ENCODE data around the gene TNNC1.

TNNC1 gene

DNA sequence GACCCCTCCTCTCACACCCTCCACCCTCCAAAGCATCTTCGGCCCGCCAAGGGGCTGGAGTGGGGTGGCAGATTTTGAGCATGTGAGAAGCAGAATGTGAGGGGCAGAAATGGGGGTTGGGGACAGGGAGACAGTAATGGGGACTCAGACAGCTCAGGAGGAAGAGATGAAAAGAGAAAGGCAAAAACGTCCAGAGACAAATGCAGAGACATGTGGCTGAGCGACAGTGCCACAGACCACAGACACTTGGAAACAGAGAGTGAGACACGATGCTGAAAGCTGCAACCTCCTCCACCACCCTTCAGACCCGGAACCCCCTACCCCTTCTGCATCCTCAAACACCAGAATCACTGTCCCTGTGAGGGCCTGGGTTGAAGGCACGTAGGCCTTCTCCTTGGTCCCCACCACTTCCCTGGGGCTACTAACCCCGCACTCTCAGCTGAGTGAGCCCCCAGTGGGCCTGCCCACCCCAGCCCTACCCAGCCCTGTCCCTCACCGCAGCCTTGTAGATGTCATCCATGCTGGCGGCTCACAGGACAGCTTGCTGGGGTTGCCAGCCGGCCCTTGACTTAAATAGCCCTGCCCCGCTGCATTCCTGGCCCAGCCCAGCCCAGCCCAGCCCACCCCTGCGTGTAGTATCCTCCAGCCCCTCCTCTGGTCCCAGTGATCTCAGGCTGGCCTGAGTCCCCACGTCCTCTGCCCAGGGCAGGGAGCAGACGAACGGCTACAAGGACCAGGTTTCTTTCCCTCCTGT, at the start of gene TNNC1:
Gene TNNC1, minus strand, starts transcription at position 546 of the 754 bp plus-strand sequence. Its CDS starts 26 bp downstream, at position 520.
- no peak for DNase-seq

DNA sequence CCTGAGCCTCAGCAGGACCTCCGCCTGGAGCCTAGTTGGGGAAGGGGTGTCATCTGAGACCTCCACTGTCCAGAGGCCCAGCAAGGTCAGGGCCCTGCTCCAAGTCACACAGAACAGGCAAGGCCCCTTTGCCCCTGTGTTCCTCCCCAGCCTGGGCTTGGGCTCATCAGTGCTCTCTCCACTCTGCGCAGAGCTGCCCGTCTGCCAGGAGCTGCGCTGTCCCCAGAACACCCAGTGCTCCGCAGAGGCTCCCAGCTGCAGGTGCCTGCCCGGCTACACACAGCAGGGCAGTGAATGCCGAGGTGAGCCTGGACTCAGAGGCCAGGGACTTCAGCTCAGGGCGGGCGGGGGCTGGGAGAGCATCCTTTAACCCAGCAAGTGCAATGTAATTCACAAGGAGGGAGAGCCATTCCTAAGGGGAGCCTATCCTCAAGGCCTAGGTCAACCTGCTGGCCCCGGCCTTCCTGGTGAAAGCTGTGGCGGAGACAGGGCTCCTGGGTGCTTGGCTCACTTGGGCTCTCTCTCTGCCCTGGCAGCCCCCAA, 49.0 kb upstream of the TNNC1 start:
- no peak for DNase-seq

DNA sequence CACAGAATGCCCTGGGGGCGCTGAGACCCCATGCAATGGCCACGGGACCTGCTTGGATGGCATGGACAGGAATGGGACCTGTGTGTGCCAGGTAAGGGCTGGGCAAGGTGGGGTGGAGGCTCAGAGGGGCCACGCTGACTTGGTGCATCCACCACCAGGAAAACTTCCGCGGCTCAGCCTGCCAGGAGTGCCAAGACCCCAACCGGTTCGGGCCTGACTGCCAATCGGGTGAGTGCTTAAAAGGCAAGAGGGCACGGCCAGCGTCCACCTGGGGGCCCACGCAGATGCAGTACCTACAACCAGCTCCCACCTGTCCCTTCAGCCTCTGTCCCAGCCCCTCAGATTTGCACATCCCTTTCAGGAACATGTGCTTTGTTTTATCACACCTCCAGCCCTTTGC, 48.2 kb upstream of the TNNC1 start:
- no peak for DNase-seq

DNA sequence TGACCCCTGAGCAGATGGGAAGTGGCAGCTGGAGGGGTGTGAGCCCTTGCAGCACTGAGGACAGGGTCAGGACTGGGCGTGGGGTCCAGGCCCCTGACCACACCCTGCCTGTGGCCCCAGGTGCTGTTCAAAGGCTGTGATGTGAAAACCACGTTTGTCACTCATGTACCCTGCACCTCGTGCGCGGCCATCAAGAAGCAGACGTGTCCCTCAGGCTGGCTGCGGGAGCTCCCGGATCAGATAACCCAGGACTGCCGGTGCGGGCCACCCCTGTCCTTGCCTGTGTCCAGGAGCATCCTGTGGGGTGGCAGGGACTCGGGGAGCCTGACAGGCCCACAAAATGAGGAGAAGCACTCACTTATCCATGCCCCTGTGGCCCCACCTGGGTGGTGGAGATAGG, 47.2 kb upstream of the TNNC1 start:
- DNase-seq = no peak

DNA sequence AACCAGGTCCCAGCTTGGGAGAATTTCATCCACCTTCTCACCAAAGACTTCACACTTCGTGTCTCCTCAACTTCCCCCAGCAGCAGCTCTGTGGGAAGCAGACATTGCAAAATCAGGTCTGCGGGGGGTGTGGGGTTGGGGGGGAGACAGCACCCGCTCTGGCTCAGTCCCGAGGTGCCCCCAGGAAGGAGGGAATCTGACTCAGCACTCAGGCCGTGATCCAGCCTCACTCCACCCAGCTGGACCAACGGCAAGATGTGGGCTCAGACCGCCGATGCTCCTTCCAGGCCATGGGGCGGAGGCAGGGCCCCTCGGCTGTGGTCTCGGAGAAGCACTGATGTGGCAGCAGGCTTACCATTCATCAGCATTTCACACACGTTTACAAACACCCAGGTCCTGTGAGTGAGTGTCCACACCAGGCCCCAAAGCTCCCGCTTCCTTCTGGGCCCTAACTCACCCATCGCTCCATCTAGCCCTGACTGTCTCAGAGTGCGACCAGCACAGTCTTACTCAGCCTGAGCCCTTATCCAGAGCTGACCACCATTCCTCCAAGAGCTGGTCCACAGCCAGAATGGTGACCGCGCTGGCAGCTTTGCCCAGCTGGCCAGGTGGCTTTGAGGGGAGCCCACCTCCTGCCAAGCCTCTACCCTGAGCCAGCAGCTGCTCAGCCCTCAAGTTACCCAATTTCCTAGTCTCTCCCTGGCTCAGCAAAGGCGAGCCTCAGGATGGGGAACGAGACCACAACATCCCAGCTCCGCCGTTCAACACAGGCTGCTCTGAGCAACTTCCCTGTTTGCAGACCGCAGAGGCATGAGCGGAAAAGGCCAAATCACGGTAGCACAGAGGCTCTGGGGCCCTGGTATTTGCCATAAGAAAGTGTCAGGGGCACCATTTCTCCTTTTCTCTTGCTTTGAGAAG, 44.6 kb upstream of the TNNC1 start:
- no peak for DNase-seq

DNA sequence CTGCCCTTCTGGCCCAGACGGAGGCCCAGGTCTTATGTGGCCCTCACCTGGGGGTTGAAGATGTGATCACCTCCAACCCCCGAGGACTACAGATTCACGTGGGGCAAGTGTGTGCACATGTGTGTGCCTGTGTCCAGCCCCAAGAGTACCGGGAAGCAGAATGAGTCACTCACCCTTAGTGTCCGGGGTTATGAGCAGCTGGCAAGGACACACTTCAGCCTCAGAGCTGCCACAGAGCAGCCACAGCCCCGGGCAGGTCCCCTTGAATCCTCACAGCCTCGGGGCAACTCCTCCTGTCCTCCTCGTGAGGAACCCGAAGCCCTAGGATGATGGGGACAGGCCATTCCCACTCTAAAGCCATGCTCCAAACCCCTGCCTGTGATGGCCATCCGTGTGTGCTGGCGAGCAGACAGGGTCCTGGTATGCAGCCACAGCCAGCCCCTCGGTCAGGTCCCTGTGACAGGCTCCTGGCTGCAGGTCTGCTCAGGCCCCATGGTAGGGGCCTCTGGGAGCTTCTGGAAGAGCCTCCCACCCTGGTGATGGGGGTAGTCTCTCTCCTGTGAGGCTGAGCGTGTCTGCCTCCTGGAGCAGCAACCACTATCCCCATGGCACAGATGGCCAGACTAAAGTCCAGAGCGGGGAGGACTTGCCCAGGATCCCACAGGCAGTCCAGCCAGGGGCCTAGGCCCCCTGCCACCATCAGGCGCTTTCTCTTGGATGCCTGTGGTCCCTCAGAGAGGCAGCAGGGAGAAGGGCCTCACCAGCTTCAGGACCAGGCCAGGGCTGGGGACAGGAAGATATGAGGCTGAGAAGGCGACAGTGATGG, 42.1 kb upstream of the TNNC1 start:
- no peak for DNase-seq

DNA sequence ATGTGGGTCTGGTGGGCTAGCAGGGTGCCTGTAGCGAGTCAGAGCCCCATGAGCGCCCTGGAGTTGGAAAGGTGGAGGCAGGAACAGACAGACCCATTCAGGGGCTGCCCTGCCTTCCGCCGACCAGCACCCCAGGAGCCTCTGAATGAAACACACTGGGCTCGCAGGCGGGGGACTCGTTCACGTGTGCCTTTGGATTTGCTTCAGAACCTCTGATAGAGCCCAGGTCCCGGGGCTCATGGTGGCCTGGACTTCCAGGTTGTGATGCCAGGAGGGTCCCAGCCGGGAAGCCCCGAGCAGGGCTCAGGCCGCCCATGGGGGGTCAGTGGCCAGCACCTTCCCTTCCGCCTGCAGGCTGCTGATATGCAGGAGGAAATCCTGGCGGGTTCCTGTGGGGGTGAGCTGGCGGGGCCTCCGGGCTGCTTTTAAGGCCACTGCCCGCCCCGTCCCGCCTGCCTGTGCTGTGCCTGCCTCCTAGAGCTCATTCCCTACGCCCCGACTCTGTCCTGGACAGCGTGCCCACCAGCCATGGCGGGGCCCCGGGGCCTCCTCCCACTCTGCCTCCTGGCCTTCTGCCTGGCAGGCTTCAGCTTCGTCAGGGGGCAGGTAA, 41.1 kb upstream of the TNNC1 start, which contains the start of gene STAB1:
Gene STAB1, plus strand, starts transcription at position 453 of the 610 bp plus-strand sequence. Its CDS starts 76 bp downstream, at position 529.
- DNase-seq = no peak

DNA sequence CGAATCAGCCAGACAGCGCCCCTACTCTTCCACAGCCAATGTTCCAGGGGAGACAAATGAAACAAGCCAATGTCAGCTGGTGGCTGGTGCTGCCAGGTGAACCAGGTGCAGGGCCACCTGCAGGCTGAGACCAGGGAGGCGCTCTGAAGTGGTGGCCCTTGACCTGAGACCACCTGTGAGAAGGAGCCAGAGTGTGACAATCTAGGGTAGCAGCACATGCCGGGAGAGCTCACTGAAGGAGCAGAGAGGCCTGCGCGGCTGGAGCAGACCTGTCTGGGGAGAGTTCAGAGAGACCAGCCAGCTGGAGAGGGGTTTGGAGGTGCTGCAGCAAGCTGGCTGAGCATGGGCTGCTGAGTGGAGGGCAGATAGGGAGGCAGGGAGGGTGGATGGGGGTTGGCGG, 40.6 kb upstream of the TNNC1 start:
- no peak for DNase-seq

DNA sequence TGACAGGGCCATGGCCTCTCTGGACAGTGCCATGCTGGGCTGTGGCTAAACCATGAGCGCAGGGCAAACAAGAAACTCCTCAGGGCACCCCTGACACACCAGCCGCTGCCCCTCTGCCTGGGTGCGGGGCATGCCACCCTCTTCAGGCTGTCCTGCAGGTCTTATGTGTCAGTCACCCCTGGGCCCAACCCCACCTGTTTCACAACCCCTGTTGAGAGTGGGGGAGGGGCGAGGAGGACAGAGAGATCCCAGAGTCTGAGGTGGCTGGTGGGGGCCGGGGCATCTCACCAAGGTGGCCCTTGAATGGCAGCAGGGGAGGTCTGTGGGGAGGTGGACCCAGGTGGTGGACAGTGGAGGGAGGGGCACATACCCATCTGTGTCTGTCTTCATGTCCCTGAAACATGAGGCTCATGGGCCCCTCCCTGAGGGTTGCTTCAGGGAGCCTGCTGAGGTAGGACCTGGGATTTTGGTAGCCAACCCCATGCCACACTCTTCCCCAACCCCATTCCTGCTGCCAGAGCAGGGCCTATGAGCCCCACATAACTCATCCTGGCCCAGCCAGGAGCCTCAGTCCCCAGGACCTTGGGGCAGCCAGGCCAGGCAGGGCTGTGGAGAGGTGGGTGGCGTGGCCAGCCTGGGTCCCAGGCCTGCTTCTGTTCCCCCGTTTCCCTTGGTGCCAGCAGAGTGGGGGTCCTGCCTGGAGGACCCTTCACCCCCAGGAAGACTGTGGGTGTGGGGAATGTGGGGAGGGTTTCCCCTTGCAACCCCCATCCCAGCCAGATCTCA, 39.6 kb upstream of the TNNC1 start:
- no peak for DNase-seq

DNA sequence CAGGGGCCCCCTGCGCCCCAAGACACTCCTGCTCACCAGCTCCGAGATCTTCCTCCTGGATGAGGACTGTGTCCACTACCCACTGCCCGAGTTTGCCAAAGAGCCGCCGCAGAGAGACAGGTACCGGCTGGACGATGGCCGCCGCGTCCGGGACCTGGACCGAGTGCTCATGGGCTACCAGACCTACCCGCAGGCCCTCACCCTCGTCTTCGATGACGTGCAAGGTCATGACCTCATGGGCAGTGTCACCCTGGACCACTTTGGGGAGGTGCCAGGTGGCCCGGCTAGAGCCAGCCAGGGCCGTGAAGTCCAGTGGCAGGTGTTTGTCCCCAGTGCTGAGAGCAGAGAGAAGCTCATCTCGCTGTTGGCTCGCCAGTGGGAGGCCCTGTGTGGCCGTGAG, 38.2 kb upstream of the TNNC1 start:
- no peak for DNase-seq

DNA sequence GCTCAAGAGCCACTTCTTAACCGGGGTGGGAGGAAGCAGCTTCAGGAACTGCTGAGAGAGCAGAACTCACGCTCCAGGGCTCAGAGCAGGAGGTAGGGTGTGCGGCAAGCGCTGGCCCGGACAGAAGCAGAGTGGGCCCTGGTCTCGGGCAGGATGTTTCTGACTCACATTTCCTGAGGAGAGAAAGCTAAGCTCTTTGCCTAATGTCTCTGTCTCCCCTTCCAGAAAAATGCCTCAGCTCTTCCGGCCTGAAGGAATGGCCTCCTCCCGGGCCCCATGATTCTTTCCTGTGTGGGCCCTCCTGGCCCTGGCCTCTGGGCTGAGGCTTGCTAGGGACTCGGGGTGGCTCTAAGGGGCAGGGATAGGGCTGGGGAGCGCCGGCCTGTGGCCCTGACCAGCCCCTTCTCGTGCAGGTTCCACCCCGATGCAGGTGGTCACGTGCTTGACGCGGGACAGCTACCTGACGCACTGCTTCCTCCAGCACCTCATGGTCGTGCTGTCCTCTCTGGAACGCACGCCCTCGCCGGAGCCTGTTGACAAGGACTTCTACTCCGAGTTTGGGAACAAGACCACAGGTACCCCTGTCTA, 37.2 kb upstream of the TNNC1 start:
- DNase-seq = no peak

DNA sequence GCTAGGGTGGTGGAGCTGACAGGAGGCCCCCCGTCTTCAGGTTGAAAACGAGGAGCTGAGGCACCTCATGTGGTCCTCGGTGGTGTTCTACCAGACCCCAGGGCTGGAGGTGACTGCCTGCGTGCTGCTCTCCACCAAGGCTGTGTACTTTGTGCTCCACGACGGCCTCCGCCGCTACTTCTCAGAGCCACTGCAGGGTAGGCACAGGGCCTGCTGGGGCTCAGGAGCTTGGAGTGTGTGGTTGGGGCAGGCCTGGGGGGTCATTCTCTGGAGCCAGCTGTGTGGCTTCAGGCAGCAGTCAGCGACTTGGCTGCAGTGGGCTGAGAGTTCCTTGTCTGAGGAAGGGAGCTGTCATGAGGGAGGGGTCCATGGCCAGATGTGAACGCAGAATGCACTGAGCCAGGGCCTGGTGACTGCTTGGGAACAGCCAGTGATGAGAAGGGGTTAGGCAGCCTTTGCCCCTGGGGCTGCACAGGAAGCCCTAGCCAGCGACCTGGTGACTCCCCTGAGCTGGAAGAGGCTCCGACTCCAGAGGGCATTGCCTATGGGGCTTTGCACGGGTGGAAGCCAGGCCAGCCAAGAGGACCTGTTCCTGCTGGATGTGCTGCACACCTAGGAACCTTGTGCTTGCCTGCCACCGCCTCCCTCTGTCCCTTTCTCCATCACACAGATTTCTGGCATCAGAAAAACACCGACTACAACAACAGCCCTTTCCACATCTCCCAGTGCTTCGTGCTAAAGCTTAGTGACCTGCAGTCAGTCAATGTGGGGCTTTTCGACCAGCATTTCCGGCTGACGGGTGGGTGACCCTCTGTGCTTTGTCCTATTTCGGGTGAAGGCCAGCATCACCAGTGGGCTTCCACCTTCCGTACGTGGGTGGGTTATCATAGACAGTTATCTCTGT, 36.4 kb upstream of the TNNC1 start:
- DNase-seq = no peak

DNA sequence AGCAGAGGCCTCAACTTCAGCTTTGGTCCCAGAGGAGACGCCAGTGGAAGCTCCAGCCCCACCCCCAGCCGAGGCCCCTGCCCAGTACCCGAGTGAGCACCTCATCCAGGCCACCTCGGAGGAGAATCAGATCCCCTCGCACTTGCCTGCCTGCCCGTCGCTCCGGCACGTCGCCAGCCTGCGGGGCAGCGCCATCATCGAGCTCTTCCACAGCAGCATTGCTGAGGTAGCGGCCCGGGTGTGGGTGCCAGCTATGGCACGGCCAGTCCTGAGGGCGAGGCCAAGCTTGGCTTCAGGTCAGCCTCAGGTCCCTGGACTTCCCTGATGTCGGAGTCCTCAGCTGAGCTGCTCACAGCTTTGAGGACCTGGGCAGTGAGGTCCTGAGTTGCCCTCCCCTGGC, 35.6 kb upstream of the TNNC1 start:
- DNase-seq = no peak

DNA sequence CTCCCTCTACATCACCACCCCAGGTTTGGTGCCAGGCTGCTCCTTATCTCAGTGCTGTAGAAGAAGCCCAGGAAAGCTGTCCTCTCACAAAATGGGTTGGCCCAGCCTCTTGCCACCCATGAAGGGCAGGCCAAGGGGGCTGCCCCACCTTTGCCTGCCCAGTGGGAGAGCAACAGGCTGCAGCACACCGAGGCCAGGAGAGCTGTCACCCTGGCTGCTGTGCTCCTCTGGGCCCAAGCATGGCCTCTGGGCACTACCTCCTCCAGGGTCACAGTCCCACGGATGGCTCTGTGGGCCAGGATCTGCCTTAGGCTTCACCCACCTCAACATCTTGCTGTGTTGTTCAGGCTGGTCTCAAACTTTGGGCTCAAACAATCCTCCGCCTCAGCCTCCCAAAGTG, 34.9 kb upstream of the TNNC1 start:
- no peak for DNase-seq

DNA sequence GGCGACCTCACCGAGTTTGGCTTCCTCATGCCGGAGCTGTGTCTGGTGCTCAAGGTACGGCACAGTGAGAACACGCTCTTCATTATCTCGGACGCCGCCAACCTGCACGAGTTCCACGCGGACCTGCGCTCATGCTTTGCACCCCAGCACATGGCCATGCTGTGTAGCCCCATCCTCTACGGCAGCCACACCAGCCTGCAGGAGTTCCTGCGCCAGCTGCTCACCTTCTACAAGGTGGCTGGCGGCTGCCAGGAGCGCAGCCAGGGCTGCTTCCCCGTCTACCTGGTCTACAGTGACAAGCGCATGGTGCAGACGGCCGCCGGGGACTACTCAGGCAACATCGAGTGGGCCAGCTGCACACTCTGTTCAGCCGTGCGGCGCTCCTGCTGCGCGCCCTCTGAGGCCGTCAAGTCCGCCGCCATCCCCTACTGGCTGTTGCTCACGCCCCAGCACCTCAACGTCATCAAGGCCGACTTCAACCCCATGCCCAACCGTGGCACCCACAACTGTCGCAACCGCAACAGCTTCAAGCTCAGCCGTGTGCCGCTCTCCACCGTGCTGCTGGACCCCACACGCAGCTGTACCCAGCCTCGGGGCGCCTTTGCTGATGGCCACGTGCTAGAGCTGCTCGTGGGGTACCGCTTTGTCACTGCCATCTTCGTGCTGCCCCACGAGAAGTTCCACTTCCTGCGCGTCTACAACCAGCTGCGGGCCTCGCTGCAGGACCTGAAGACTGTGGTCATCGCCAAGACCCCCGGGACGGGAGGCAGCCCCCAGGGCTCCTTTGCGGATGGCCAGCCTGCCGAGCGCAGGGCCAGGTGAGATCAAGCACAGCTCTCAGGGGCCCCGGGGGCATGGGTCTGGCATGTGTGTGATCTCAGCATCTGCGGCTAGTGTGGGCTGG, 34.2 kb upstream of the TNNC1 start:
- no peak for DNase-seq

DNA sequence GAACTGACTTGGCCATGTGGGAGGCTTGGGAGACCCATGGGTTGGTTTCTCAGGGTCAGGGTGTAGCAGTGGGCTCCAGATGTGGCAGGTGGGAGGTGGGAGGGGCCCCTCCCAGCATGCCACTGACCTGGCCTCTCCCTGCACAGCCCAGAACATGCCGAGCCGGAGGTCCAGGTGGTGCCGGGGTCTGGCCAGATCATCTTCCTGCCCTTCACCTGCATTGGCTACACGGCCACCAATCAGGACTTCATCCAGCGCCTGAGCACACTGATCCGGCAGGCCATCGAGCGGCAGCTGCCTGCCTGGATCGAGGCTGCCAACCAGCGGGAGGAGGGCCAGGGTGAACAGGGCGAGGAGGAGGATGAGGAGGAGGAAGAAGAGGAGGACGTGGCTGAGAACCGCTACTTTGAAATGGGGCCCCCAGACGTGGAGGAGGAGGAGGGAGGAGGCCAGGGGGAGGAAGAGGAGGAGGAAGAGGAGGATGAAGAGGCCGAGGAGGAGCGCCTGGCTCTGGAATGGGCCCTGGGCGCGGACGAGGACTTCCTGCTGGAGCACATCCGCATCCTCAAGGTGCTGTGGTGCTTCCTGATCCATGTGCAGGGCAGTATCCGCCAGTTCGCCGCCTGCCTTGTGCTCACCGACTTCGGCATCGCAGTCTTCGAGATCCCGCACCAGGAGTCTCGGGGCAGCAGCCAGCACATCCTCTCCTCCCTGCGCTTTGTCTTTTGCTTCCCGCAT, 33.4 kb upstream of the TNNC1 start:
- DNase-seq = no peak

DNA sequence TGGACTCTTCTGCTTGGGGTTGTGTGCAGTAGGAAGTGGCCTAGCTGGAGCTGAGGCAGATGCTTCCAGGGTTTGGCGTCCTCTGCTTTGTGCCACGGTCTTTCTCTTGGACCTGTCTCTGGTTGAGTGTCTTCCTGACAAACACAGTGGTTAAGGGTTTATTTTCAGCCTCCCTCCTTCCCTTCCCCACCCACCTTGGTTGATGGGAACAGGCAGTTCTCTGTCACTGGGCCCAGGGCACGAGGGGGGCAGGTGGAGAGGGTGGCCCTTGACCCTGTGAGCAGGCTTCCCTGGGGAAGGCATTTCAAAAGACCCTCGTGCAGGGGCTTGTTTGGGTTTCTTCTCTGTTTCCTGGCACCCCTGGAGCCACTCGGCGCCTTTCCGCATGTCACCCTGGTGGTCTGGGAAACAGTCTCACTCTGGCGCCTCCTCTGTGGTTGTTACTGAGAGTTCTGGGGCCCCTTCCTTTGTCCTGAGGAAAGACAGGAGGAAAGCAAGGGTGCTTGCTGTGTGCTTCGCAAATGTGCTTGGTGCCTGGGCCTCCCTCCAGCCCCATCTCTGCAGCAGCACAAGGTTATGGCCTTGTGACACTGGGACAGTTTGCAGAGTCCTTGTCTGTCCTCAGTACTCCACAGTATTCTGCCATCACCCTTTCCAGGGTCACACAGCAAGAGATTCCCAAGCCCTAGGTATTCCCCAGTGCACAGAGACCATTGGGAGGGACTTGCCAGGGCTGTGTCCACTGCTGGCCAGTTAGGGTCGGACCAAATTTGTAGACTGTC, 31.0 kb upstream of the TNNC1 start:
- DNase-seq = no peak
